Endodermal cell (in vitro differentiated cells): ENCODE measurements around the gene SNF8. TPM values are rescaled to one million over a fixed set of nuclear protein-coding genes. Genes with fewer than 3 reads are reported as not detected.

Source experiments
- DNase-seq: peaks from one replicate; pipeline ENCODE4 v3.0.0-alpha.2; 2017
- H3K27ac ChIP-seq: 2 replicates; pipeline ENCODE4 v1.5.1; 2013; ENCODE audit warnings: mild to moderate bottlenecking, low read depth, low read length, moderate library complexity
- H3K27me3 ChIP-seq: 2 replicates; pipeline ENCODE4 v1.6.1; 2013; ENCODE audit warnings: mild to moderate bottlenecking, low read length, moderate library complexity; ENCODE audit not compliant: insufficient read depth, control insufficient read depth, poor library complexity, severe bottlenecking
- H3K36me3 ChIP-seq: 2 replicates; pipeline ENCODE4 v1.7.0; 2013; ENCODE audit warnings: mild to moderate bottlenecking, low read length, moderate library complexity; ENCODE audit not compliant: control insufficient read depth, insufficient read depth
- H3K4me1 ChIP-seq: one replicate; pipeline ENCODE4 v1.7.0; 2013; ENCODE audit warnings: low read length; ENCODE audit not compliant: control insufficient read depth, insufficient read depth
- H3K4me3 ChIP-seq: 2 replicates; pipeline ENCODE4 v1.5.1; 2013; ENCODE audit warnings: mild to moderate bottlenecking, low read length, moderate library complexity
- H3K9ac ChIP-seq: 2 replicates; pipeline ENCODE4 v1.6.1; 2013; ENCODE audit warnings: mild to moderate bottlenecking, low read length, moderate library complexity; ENCODE audit not compliant: poor library complexity, severe bottlenecking; ENCODE audit errors: extremely low read depth
- H3K9me3 ChIP-seq: 2 replicates; pipeline ENCODE4 v1.6.1; 2013; ENCODE audit warnings: mild to moderate bottlenecking, low read length, moderate library complexity; ENCODE audit not compliant: control insufficient read depth
- H3K27ac Mint-ChIP-seq: 2 replicates; pipeline ENCODE4 v1.8.0; 2020; ENCODE audit warnings: mixed read lengths
- H3K27me3 Mint-ChIP-seq: 2 replicates; pipeline ENCODE4 v1.8.0; 2021; ENCODE audit warnings: mild to moderate bottlenecking, mixed read lengths; ENCODE audit not compliant: insufficient read depth
- H3K36me3 Mint-ChIP-seq: 2 replicates; pipeline ENCODE4 v1.8.0; 2020; ENCODE audit warnings: low read depth, mixed read lengths
- H3K4me1 Mint-ChIP-seq: 2 replicates; pipeline ENCODE4 v1.8.0; 2020; ENCODE audit warnings: mixed read lengths
- H3K4me3 Mint-ChIP-seq: 2 replicates; pipeline ENCODE4 v1.8.0; 2020; ENCODE audit warnings: mild to moderate bottlenecking, moderate library complexity, mixed read lengths
- H3K9me3 Mint-ChIP-seq: 2 replicates; pipeline ENCODE4 v1.8.0; 2020; ENCODE audit warnings: mild to moderate bottlenecking, mixed read lengths
- WGBS, 2 experiments: methylation state at CpG; one replicate each; pipeline versions ENCODE4 v1.1.5 to v1.1.7; 2013; ENCODE audit warnings: missing lambda C conversion rate in 2 of 2, mixed read lengths in 1 of 2; ENCODE audit not compliant: insufficient coverage in 1 of 2, insufficient read length in 1 of 2; 5-methylcytosine and 5-hydroxymethylcytosine counted together
- total RNA-seq, 2 donors: library from RNA; stranded (reverse); fragmentation: NEBNext Ultra II Directional in 1 of 2; extraction: Animal tissue kit (Norgen Biotek cat#: 25700) in 1 of 2; gene quantifications; 2 replicates in 1 of 2; 3 replicates in 1 of 2; pipeline ENCODE4 v1.2.1, GENCODE V29; 2021
- TF ChIP-seq, protein P1 (sequence below): fragments of 200-600 bp; sonication (generic); conservative IDR thresholded peaks from 2 replicates; pipeline ENCODE4 v1.5.0; 2021; ENCODE audit warnings: antibody characterized with exemption, mild to moderate bottlenecking

The SNF8 gene
- total RNA-seq, 2 donors from 2014 or later: 152 to 175 TPM

DNA sequence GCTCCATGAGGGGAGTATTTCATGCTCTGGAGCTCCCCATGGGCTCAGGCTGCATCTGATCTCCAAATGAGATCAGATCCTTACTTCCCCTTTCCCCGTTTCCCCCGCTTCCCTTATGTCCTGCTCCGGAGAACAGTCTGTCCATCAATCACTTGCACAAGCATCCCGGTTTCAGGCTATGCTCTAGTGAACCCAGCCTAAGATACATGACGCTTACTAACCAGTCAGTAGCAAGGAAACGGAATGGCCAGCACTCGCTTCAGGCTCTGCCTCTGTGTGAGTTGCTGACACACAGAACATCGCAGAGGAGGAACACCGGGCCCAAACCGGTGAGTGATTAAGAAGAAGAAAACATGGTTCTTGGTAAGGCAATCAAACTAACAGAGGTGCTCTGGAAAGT is 61.5 kb downstream of the SNF8 start:
- no peak overlapping the region for H3K4me3 ChIP-seq
- no peak overlapping the region for H3K27ac Mint-ChIP-seq
- no peaks in the 10 kb centered on the region for H3K4me1 ChIP-seq
- H3K27me3 Mint-ChIP-seq: peaks cover 31% of the 10 kb centered on the region
- no peaks in the 10 kb centered on the region for H3K4me1 Mint-ChIP-seq
- TF ChIP-seq, protein P1, sequence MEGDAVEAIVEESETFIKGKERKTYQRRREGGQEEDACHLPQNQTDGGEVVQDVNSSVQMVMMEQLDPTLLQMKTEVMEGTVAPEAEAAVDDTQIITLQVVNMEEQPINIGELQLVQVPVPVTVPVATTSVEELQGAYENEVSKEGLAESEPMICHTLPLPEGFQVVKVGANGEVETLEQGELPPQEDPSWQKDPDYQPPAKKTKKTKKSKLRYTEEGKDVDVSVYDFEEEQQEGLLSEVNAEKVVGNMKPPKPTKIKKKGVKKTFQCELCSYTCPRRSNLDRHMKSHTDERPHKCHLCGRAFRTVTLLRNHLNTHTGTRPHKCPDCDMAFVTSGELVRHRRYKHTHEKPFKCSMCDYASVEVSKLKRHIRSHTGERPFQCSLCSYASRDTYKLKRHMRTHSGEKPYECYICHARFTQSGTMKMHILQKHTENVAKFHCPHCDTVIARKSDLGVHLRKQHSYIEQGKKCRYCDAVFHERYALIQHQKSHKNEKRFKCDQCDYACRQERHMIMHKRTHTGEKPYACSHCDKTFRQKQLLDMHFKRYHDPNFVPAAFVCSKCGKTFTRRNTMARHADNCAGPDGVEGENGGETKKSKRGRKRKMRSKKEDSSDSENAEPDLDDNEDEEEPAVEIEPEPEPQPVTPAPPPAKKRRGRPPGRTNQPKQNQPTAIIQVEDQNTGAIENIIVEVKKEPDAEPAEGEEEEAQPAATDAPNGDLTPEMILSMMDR: no peak
- no peak overlapping the region for H3K9ac ChIP-seq
- DNase-seq: no peak
- no peaks in the 10 kb centered on the region for H3K9me3 ChIP-seq
- no peak overlapping the region for H3K4me3 Mint-ChIP-seq
- H3K27ac ChIP-seq: no peak overlapping the region
- no peaks in the 10 kb centered on the region for H3K9me3 Mint-ChIP-seq
- no peaks in the 10 kb centered on the region for H3K36me3 Mint-ChIP-seq
- H3K36me3 ChIP-seq: no peaks in the 10 kb centered on the region
- 87 to 90% methylated on average over 10 of the region's 10 CpGs for WGBS, 2 experiments
- peaks cover 19% of the 10 kb centered on the region for H3K27me3 ChIP-seq

DNA sequence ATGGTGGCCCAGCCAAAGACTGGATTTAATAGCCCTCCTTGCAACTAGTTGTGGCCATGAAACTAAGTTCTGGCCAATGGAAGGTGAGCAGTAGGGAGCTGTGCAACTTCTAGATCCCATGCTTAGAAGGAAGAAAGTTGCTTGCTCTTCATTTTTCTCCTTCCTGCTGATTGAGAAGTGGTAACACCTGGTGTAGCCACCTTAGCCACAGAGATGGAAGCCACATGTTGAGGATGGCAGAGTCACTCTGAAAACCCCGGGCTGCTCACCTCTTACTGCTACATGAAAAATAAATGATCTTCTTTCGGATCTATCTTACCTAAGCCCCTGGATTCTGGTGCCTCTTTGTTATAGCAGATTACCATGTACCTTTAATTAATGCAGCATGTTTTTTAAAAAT is 62.4 kb downstream of the SNF8 start:
- Mint-ChIP-seq H3K9me3 (no peaks in the 10 kb centered on the region), H3K27me3 (peaks cover 34% of the 10 kb centered on the region), H3K36me3 (no peaks in the 10 kb centered on the region), H3K27ac (no peak overlapping the region), H3K4me1 (no peaks in the 10 kb centered on the region), H3K4me3 (no peak overlapping the region)
- Histone ChIP-seq H3K27me3 (peaks cover 19% of the 10 kb centered on the region), H3K27ac (no peak overlapping the region), H3K4me1 (no peaks in the 10 kb centered on the region), H3K4me3 (no peak overlapping the region), H3K9ac (no peak overlapping the region), H3K9me3 (no peaks in the 10 kb centered on the region), H3K36me3 (no peaks in the 10 kb centered on the region)
- WGBS, 2 experiments: 91 to 94% methylated on average over 2 of the region's 2 CpGs
- no peak for DNase-seq
- TF ChIP-seq, protein P1: no peak

Other genes starting within 250 kb of the SNF8 start
- gene PRAC1, start 222.3 kb downstream of the SNF8 start, total RNA-seq: not detected
- not detected for gene PRAC2, start 221.7 kb downstream of the SNF8 start, total RNA-seq
- gene HOXB13, start 216.1 kb downstream of the SNF8 start, total RNA-seq: not detected
- gene TTLL6, start 127.6 kb downstream of the SNF8 start, total RNA-seq: 1 to 10 TPM in 1 of 2 donors, under 1 TPM in 1; 0.49 to 2.1 TPM
- 10 to 100 TPM; 38.4 to 45.2 TPM for gene CALCOCO2, start 113.8 kb downstream of the SNF8 start, total RNA-seq
- gene ATP5MC1, start 52.1 kb downstream of the SNF8 start, total RNA-seq: 10 to 100 TPM; 52.9 to 59.8 TPM
- gene UBE2Z, start 36.4 kb downstream of the SNF8 start, total RNA-seq: 10 to 100 TPM; 90.2 to 99.0 TPM
- gene GIP, start 23.8 kb upstream of the SNF8 start, total RNA-seq: 1 to 10 TPM in 1 of 2 donors, not detected in 1; 1.1 TPM
- gene IGF2BP1, start 52.5 kb upstream of the SNF8 start, total RNA-seq: 100 to 1,000 TPM; 333 to 360 TPM
- under 1 TPM; 0.04 to 0.11 TPM for gene B4GALNT2, start 187.9 kb upstream of the SNF8 start, total RNA-seq